Globus pallidus (tissue), 1 donor: ENCODE results near the gene LIPE.
"Not testable (repeated sequence)": the region's sequence is repeated elsewhere in the genome, so short reads cannot be mapped to it uniquely, and the experiment has no call there.

ENCODE experiments used
- DNase-seq: peaks from one replicate; pipeline ENCODE4 v3.0.0-alpha.2; 2015; ENCODE audit warnings: low spot score

Gene LIPE, protein sequence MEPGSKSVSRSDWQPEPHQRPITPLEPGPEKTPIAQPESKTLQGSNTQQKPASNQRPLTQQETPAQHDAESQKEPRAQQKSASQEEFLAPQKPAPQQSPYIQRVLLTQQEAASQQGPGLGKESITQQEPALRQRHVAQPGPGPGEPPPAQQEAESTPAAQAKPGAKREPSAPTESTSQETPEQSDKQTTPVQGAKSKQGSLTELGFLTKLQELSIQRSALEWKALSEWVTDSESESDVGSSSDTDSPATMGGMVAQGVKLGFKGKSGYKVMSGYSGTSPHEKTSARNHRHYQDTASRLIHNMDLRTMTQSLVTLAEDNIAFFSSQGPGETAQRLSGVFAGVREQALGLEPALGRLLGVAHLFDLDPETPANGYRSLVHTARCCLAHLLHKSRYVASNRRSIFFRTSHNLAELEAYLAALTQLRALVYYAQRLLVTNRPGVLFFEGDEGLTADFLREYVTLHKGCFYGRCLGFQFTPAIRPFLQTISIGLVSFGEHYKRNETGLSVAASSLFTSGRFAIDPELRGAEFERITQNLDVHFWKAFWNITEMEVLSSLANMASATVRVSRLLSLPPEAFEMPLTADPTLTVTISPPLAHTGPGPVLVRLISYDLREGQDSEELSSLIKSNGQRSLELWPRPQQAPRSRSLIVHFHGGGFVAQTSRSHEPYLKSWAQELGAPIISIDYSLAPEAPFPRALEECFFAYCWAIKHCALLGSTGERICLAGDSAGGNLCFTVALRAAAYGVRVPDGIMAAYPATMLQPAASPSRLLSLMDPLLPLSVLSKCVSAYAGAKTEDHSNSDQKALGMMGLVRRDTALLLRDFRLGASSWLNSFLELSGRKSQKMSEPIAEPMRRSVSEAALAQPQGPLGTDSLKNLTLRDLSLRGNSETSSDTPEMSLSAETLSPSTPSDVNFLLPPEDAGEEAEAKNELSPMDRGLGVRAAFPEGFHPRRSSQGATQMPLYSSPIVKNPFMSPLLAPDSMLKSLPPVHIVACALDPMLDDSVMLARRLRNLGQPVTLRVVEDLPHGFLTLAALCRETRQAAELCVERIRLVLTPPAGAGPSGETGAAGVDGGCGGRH

GRCh38 chr19:42427313-42427712 is at the start of gene LIPE:
Gene LIPE (minus strand): TSS chr19:42427388. CDS start chr19:42427149, 239 bp downstream.
- no peak for DNase-seq

- DNase-seq = no peak
Measured at GRCh38 chr19:42475366-42475765, 48.2 kb upstream of the LIPE start.

GRCh38 chr19:42474743-42475142 is 47.6 kb upstream of the LIPE start:
- DNase-seq = peak; percentile 55

DNA sequence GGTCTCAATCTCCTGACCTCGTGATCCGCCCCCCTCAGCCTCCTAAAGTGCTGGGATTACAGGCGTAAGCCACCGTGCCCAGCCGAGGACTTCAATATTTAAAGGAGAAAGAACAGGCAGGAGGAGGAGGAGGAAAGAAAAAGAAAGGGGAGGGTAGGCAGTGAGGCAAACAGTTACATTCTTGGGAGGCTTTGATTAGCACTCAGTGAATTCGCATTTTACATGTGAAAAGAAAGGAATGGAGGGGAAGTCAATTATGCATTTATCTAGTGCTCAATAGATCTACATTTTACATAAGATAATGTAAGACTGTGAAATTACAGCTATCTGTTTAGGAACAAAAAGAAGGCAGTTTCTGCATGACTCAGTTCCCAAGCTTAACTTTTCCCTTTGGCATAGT is 46.5 kb upstream of the LIPE start:
- DNase-seq = no peak

- no peak for DNase-seq
Measured at GRCh38 chr19:42472402-42473147, 45.4 kb upstream of the LIPE start.

DNA sequence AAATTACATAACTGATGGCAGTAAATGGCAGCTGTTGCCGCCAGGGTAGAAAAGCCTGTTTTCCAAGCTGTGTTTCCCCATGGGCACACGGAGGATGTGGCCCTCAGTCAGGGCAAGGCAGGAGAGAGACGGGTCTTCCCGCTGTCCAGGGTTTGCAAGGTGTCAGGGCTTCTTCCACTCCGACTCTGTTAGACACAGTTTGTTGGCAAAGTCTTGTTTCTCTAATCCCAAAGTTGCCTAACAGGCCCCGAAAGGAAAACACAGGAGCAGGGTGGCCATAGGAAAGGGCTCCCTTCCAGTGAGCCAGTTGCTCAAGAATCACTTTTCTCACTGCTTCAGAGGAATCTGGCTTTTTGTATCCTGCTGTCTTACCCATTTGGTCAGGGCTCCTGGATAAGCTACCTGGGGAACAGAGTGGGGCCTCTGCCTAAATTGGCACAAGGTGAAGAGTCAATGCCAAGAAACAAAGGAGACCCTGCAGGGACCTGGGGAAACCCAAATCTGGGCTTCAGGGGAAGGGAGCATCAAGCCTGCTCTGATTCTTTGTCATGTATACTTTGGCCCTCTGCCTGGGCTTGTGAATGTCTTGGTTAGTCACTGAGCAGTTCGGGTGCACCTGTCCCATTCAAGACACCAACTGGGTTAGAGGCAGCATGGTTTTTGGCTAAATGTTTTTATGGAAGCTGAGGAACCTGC is 44.5 kb upstream of the LIPE start:
- DNase-seq = no peak

GRCh38 chr19:42469311-42470235 is 42.4 kb upstream of the LIPE start:
- DNase-seq = no peak

GRCh38 chr19:42468273-42468796 is 41.1 kb upstream of the LIPE start:
- no peak for DNase-seq

DNA sequence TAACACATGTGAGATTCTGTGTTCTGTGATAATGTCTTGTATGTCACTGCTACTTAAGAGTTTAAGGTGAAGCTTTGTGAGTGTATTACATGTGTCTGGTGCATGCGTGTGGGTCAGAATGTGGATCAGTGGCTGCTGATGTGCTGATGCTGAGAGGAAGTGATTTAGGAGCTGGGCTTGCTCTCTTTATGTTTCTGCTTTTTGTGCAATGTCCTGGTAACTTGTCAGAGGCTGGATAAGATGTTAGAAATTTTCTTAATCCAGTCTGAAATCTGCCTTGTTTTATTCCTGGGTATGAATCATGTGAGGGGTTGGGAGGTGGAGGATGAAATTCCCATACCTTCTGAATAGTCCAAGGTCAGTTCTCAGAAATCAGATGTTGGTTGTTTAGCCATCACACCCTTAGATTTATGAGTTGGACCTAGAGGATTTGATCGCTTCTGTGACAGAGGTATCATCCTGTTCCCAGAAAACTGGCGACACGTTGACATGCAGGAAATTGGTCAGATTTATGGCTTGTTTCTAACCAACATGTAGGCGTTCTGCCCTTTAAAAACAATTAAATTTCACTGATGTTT is 40.1 kb upstream of the LIPE start:
- peak; percentile 46 for DNase-seq

- DNase-seq = no peak
Measured at GRCh38 chr19:42466521-42467182, 39.5 kb upstream of the LIPE start.

- no peak for DNase-seq
Measured at GRCh38 chr19:42465827-42466280, 38.7 kb upstream of the LIPE start.

- DNase-seq = peak; percentile 96
Measured at GRCh38 chr19:42461700-42462324, 34.6 kb upstream of the LIPE start.

- not testable (repeated sequence) for DNase-seq
Measured at GRCh38 chr19:42461231-42461630, 34.0 kb upstream of the LIPE start.

GRCh38 chr19:42459926-42460325 is 32.7 kb upstream of the LIPE start:
- no peak for DNase-seq

GRCh38 chr19:42455621-42456081 is 28.5 kb upstream of the LIPE start:
- DNase-seq = no peak

GRCh38 chr19:42455086-42455485 is 27.9 kb upstream of the LIPE start:
- no peak for DNase-seq

GRCh38 chr19:42452590-42452989 is 25.4 kb upstream of the LIPE start:
- DNase-seq = no peak

DNA sequence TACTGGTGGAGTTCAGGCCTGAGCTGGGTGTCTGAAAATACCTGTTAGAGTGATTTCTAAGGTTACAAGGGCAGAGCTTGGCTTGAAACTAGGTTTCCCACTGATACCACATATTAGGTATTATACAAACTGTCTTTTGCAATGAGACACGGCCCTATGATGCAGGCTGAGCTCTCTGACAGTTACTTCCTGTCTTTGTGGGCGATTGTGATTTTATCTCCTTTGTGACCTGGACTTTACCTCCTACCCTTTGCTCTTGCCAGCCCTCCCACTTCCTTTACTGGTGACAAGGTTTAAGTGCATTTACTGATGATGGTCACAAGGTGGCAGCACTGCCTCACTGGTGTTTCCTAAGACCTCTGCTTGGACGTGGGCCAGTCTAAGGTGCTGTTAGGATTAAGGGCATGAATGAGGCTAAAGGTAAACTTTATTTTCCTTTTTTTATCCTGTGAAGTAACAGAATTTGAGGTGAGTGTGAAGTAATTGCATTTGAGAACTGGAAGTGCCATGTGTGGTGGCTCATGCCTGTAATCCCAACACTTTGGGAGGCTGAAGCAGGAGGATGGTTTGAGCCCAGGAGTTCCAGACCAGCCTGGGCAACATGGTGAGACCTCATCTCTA is 23.2 kb upstream of the LIPE start:
- peak; percentile 79 for DNase-seq
